Kidney (tissue), 14 donors: ENCODE data around the gene ZBTB47. TPM values are rescaled to one million over a fixed set of nuclear protein-coding genes. Genes with fewer than 3 reads are reported as not detected.

Source experiments
- DNase-seq, 5 donors: peaks; one replicate each; pipeline ENCODE4 v3.0.0-alpha.2; 2013 to 2020
- FAIRE-seq: peaks from 2 replicates; lab custom pipeline; 2012; peaks lifted over from hg19 to GRCh38; lab: Jason Lieb, UNC
- H3K27ac ChIP-seq, 2 donors: one replicate each; pipeline ENCODE4 v1.7.0; 2013; ENCODE audit warnings: low read depth in 2 of 2, low read length in 2 of 2, inconsistent platforms in 1 of 2
- H3K27me3 ChIP-seq: one replicate; pipeline ENCODE4 v1.7.1; 2013; ENCODE audit warnings: low read length, inconsistent platforms; ENCODE audit not compliant: control insufficient read depth, insufficient read depth
- H3K36me3 ChIP-seq, 3 donors: one replicate each; pipeline versions ENCODE4 v1.7.0 to v1.7.1; 2013; ENCODE audit warnings: low read length in 3 of 3, control low read depth in 1 of 3, inconsistent platforms in 1 of 3; ENCODE audit not compliant: insufficient read depth in 3 of 3, control insufficient read depth in 2 of 3
- H3K4me1 ChIP-seq, 3 donors: one replicate each; pipeline versions ENCODE4 v1.7.0 to v1.7.1; 2013; ENCODE audit warnings: low read length in 3 of 3, inconsistent platforms in 1 of 3, low read depth in 1 of 3; ENCODE audit not compliant: control insufficient read depth in 2 of 3, insufficient read depth in 2 of 3
- H3K4me3 ChIP-seq, 3 donors: one replicate each; pipeline versions ENCODE4 v1.7.0 to v1.8.1; 2013; ENCODE audit warnings: low read length in 3 of 3, control low read depth in 1 of 3, inconsistent platforms in 1 of 3
- H3K9ac ChIP-seq, 3 donors: one replicate each; pipeline versions ENCODE4 v1.7.0 to v1.7.1; 2013; ENCODE audit warnings: low read length in 3 of 3, control low read depth in 1 of 3, inconsistent platforms in 1 of 3
- H3K9me3 ChIP-seq, 3 donors: one replicate each; pipeline versions ENCODE4 v1.7.0 to v1.7.1; 2013; ENCODE audit warnings: low read length in 3 of 3, control low read depth in 1 of 3, inconsistent platforms in 1 of 3; ENCODE audit not compliant: control insufficient read depth in 2 of 3, insufficient read depth in 1 of 3
- intact Hi-C: fragments of 100-400 bp; cut with DNase I; formaldehyde crosslinking; loops from one replicate; pipeline ENCODE4 v1.11.1; 2022
- polyA plus RNA-seq: library from polyadenylated mRNA; stranded (reverse); fragments of 350-450 nt; fragmentation: Illumina TruSeq; extraction: RNeasy Lipid Tissue Mini Kit (QIAGEN cat#74804); gene quantifications from one replicate; pipeline ENCODE4 v1.2.3, GENCODE V29; 2014; ENCODE audit warnings: low read depth, low replicate concordance; ENCODE audit not compliant: insufficient read depth
- total RNA-seq: library from RNA; stranded (reverse); fragmentation: NEBNext Ultra II Directional; extraction: Animal tissue kit (Norgen Biotek cat#: 25700); gene quantifications from one replicate; pipeline ENCODE4 v1.2.1, GENCODE V29; 2021
- TF ChIP-seq, protein P1 (sequence below): IDR thresholded peaks from 3 replicates; pipeline ENCODE4 v1.5.1; 2012; ENCODE audit warnings: mild to moderate bottlenecking, moderate library complexity, borderline replicate concordance; ENCODE audit not compliant: insufficient read depth; ENCODE audit errors: extremely low read depth
- donor health status: control.
- donor health status: control.
- donor health status: control.
- donor health status: control.
- donor health status: control.
- donor health status: DM: yes; HTN: yes; CAD: no.
- donor health status: Normal renal cell carcinoma (clear cell type).

The ZBTB47 gene
- total and polyA plus RNA-seq, 2 donors from 2014 or later: 7.8 to 26.6 TPM

DNA sequence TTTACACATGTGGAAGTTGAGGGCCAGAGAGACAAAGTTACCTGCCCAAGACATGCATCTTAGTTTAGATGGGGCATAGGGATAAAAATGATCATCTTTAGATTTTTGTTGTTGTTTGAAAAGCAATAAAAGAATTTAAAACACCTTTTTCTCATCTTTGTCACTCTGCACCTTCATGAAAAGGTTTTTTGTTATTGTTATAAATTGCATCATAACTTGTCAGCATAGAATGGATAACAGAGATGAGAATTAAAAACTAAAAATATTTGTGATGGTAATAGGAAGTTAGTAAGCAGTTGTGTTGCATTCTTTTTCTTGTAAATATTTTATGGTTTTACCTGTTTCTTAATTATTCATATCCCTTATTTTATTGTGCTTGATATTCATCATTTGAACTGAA, 13.4 kb upstream of the ZBTB47 start:
- no peaks in the 10 kb centered on the region for H3K4me1 ChIP-seq
- no peak overlapping the region for H3K27ac ChIP-seq
- peaks cover 18 to 75% (median 56%) of the 10 kb centered on the region in 3 donors for H3K36me3 ChIP-seq
- no peak overlapping the region for H3K4me3 ChIP-seq
- FAIRE-seq (no peak), DNase-seq (no peak)
- intact Hi-C loops: no loop called here
- TF ChIP-seq, protein P1, sequence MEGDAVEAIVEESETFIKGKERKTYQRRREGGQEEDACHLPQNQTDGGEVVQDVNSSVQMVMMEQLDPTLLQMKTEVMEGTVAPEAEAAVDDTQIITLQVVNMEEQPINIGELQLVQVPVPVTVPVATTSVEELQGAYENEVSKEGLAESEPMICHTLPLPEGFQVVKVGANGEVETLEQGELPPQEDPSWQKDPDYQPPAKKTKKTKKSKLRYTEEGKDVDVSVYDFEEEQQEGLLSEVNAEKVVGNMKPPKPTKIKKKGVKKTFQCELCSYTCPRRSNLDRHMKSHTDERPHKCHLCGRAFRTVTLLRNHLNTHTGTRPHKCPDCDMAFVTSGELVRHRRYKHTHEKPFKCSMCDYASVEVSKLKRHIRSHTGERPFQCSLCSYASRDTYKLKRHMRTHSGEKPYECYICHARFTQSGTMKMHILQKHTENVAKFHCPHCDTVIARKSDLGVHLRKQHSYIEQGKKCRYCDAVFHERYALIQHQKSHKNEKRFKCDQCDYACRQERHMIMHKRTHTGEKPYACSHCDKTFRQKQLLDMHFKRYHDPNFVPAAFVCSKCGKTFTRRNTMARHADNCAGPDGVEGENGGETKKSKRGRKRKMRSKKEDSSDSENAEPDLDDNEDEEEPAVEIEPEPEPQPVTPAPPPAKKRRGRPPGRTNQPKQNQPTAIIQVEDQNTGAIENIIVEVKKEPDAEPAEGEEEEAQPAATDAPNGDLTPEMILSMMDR: no peak
- no peaks in the 10 kb centered on the region for H3K27me3 ChIP-seq
- H3K9ac ChIP-seq: no peak overlapping the region
- no peaks in the 10 kb centered on the region for H3K9me3 ChIP-seq

DNA sequence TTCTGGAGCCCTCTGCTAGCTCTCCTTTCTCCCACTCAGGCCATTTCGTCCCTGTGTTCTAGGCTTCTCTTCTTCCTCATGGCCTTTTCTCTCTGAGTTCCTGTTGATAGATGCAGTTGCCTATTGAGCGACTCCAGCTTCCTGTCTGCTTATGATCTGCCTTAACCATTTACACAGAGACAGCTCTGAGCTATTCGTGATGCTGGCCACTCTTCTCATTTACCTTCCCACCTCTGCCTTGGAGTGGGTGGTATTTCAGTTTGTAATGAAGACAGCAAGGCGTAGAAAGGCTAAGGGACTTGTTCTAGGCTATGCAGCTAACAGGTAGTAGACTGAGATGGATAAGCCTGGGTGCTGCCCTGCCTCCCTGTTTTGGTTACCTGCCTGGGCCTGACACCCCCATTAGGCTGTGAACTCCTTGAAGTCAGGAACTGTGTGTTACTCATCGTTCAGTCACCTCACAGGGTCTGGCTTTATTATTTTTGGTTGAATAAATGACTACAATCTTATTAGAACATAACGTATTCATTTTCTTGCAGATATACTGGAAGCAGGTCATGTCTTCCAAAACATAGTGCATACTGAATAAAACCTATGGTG, 12.6 kb upstream of the ZBTB47 start:
- H3K4me1 ChIP-seq: no peaks in the 10 kb centered on the region
- intact Hi-C loops: no loop called here
- H3K9ac ChIP-seq: no peak overlapping the region
- H3K4me3 ChIP-seq: no peak overlapping the region
- TF ChIP-seq, protein P1: no peak
- H3K27me3 ChIP-seq: no peaks in the 10 kb centered on the region
- H3K27ac ChIP-seq: no peak overlapping the region
- no peak for DNase-seq
- H3K36me3 ChIP-seq: peaks cover 16 to 71% (median 52%) of the 10 kb centered on the region in 3 donors
- no peak for FAIRE-seq
- no peaks in the 10 kb centered on the region for H3K9me3 ChIP-seq

DNA sequence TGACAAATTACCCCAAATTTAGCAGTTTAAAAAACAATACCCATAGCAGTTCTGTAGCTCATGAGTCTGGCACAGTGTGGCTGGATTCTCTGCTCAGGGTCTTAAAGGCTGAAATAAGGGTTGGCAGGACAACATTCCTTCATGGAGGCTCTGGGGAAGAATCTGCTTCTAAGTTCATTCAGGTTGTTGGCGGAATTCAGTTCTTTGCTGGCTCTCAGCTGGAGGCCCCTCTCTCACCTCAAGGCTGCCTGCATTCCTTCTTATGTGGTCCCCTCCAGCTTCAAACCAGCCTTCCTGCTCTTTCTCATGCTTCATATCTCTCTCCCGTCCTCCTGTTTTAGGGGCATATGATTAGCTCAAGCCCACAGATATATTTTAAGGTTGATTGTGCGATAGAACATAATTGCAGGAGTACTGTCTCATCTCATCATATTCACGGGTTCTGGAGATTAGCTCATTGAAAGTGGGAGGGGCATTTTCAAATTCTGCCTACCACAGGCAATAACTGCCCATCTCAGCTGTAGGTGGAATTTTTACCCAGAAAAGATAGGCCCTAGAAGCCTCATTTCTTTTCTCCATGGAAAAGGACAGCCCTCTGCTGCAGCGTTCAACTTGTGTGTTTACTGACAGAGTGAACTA, 5.6 kb upstream of the ZBTB47 start:
- Histone ChIP-seq H3K4me3 (no peak overlapping the region), H3K9me3 (no peaks in the 10 kb centered on the region), H3K27me3 (no peaks in the 10 kb centered on the region), H3K4me1 (peaks cover 0 to 9% (median 6%) of the 10 kb centered on the region in 3 donors), H3K9ac (no peak overlapping the region), H3K27ac (no peak overlapping the region), H3K36me3 (peaks cover 4 to 24% (median 15%) of the 10 kb centered on the region in 3 donors)
- DNase-seq (no peak), FAIRE-seq (no peak)
- TF ChIP-seq, protein P1: no peak
- intact Hi-C loops: no loop called here
